Measurements from ENCODE around the gene TMEM252.

The TMEM252 gene

DNA sequence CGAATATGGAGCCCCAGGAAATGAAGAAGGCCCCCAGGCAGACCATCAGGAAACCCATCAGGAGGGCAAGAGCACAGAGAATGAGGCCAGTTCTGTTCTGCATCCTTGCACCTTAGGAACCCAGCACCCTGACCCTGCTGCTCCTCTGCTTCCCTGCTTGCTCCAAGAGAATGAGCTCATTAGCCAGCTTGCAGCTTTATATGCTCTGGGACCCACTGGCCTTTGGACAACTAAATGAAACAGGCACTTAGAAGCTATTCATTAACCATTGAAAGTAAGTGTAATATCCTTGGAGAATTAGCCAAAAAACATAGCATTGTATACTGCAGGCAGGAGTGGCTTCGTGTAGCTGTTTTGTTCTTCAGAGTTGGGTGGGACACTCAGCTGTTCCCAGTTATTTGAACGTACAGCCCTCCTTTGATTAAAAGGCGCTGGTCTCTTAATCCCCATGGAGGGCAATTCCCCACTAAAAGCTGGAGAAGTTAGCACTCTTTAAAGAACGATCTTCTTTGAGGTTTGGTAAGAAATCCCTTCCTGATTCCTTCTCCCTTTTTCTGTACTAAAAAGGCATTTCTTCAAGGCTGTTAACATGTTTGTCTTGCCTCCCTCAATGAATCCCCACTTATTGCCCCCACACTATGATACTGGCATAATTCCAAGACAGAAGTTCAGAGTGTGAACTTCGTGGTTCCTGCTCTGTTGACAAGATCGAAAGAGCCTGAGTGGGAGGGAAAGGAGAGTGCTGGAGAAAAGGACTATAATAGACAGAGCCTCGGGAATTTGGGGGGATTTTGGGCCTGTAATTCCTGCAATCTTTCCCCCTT lies at the start of gene TMEM252:
Gene TMEM252, minus strand, starts transcription at position 172 of the 824 bp plus-strand sequence. Its CDS starts 69 bp downstream, at position 103.
- no peak for DNase-seq

GRCh38 chr9:68585034-68585761 lies 44.5 kb upstream of the TMEM252 start:
- no peak for DNase-seq

GRCh38 chr9:68584189-68585033 lies 43.7 kb upstream of the TMEM252 start:
- peak; percentile 65 for DNase-seq

GRCh38 chr9:68581696-68582095 lies 41.0 kb upstream of the TMEM252 start:
- no peak for DNase-seq

DNA sequence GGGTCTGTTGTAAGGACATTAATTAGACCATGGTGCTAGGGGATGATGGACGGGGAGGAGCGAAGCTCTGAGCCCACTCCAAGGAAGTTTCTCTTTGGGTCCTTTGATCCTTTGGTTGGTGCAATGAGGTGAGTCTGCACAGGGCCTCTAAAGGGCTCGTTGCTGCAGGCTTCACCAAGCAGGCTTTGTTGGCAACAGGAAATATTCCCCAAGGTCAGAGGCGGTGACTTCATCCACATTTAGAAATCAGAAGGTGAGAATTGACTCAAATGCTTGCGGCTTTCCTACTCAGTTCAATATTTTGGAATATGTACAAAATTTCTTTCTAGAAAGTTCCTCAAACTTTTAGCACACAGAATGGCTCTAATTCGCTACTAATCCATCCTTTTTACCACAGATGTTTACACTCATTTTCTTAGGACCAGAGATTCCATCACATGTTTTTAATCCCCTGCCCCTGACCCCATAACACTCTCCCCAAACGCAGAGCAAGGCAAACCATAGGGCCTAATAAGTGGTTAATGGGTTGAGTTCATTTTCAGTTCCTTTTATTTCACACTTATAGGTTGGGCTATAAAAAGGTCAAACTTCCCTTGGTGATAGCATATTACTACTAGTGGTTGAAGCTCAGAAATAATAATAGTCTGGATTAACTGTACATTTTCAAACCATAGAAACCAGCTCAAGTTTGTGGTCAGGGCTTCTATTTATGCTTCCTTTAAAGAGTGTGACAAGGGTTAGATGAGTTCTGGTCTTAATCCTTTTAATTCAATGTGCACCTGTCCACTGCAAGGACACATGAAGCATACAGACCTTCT lies 37.3 kb upstream of the TMEM252 start:
- DNase-seq, result no peak

GRCh38 chr9:68575817-68576216 lies 35.1 kb upstream of the TMEM252 start:
- DNase-seq, result no peak

- DNase-seq, result no peak
Observed at GRCh38 chr9:68574150-68574549, 33.5 kb upstream of the TMEM252 start.

- DNase-seq, result no peak
Observed at GRCh38 chr9:68567565-68567964, 26.9 kb upstream of the TMEM252 start.

DNA sequence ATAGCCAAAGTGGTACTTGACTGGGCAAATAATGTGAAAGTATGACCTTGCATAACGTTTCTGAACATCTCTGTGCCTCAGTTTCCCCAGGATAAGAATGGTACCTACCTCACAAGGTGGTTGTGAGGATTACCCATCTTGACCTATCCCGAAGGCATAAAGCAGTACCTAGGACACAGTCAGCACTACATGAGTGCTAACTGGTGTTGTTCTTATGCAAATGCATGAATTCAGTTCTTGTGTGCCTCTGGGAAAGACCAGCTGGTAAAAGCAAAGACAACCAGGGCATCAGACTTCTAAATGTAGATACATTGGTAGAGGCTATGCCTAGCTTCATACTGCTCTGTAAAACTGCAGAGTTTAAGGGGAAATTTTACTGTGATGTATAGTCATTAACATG lies 21.8 kb upstream of the TMEM252 start:
- DNase-seq, result no peak

- DNase-seq, result no peak
Observed at GRCh38 chr9:68560071-68560844, 19.6 kb upstream of the TMEM252 start.

GRCh38 chr9:68558545-68558944 lies 17.9 kb upstream of the TMEM252 start:
- DNase-seq, result no peak

DNA sequence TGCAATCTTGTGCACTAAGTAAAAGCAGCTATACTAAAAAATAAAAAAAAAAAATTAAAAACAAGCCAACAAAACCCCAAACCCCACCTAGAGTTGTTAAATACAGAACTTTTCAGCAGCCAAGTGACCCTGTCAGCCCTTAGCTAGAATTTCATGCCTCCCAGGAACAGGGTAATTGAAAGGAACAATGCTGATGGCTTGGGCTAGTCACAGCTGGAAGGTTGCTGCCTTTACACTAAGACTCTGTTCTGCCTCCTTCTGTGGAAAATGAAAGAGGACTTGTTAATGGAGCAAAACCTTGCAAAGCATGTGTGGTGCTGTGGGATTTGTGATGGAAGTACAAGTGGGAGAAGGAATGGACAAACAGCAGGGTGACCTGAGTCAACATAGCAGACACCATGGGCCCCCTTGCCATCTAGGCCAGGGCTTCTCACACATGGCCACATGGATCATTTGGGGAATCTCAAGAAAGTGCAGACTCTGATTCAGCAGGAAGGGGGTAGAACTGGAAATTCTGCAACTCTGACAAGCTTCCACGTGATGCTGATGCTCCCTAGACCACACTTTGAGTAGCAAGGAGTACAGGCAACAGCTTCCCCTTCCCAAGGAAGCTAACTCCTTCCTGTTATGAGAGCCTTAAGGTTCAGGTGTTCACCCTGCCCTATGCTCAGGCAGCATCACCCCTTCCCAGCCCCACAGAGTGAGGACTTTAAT lies 14.9 kb upstream of the TMEM252 start:
- DNase-seq, result no peak

- no peak for DNase-seq
Observed at GRCh38 chr9:68552700-68553476, 12.2 kb upstream of the TMEM252 start.

DNA sequence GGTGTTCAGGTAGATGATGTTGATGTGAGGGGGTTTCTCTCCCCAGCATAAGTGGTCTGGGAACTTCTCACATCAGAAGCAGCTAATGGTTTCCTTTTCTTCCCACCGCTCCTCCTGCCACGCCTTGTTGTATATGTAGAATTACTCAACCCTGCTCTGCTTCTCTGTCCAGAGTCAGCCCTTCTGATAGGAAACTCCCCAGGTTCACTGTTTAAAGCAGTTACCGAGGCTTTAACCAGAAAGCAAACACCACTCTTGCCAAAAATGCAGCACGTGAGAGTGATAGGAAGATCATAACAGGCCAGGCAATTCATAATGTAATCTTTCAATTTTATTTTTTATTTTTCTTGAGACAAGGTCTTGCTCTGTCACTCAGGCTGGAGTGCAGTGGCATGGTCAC lies 10.5 kb upstream of the TMEM252 start:
- DNase-seq, result no peak

GRCh38 chr9:68548241-68548640 lies 7.6 kb upstream of the TMEM252 start:
- no peak for DNase-seq

- no peak for DNase-seq
Observed at GRCh38 chr9:68547417-68547816, 6.7 kb upstream of the TMEM252 start.

DNA sequence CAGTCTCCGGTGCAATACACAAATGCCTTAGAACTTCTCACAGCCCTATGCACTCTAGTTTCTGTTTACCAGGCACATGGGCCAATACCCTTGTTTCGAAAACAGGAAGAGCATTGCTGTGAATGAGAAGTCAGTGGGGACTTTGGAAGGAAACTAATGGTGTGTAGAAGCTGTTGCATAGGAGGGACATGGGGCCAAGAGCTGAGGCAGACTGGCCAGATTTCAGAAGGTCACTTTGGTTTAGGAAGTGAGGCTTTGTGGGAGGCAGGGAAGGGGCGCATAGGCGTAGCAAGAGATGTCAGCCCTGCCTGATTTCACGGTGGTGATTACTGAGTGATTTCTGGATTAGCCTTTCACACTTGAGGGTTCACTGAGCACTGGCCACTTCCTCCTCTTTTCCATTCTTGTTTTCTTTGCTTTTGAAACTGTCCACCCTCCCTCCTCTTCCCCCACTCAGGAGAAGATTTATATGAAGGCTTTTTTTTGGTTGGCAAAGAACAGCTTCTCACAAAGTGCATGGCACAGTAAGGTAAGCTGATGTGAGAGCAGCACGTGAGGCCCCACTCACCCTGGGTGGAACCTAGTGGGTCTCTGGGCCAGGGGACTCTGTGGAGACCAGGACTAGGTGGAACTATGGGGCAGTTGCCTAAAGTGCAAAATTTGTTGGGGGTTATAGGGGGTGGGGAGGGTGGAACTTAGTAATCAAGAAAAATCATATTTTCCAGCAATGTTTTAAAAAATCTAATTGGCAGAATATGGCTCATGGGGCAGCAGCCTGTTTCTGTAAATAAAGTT lies 6.1 kb upstream of the TMEM252 start:
- DNase-seq, result no peak

DNA sequence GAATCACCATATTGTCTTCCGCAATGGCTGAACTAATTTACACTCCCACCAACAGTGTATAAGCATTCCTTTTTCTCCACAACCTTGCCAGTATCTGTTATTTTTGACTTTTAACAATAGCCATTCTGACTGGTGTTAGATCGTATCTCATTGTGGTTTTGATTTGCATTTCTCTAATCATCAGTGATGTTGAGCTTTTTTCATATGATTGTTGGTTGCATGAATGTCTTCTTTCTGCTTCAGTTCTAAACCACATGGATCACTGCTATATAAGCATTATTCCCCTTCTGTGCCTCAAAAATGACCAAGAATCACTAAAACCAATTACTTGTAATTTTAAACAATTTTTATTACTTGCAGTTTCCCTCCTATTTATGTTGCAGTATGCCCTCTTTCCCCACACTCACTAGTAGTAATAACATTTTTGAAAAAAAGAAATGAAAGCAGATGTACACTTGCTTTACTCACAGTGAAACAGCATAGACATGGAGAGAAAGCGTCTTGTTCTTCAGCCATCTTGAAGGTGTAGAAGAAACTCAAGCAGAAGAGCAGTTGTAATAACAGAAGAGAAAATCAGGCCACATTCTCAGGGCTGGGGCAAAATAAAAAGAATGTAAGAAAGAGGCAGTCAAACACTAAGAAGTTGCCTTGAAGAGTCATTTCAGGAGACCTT lies 4.5 kb upstream of the TMEM252 start:
- no peak for DNase-seq

- DNase-seq, result no peak
Observed at GRCh38 chr9:68541568-68541967, 885 bp upstream of the TMEM252 start.
